ENCODE measurements around the gene GRIA2.

GRIA2 gene

GRCh38 chr4:157270108-157270507 lies 49.6 kb downstream of the GRIA2 start:
- DNase-seq: no peak

DNA sequence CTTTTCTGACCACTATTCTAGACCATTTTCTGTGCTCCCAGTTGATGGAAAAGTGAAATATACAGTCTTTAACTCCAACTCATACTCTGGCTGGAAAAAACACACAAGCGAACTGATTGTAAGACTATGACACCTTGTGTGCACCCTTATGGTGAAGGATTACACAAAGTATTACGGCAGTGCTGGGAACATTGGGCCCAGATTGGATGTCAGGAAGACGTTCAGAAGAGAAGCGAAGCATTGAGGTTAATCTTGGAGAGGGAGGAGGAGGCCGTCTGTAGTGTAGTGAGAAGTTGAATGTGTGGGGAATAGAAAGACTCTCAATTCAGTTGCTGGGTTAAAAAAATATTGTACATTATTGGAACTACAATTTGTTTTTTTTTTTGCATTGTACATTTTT lies 50.0 kb downstream of the GRIA2 start:
- no peak for DNase-seq

DNA sequence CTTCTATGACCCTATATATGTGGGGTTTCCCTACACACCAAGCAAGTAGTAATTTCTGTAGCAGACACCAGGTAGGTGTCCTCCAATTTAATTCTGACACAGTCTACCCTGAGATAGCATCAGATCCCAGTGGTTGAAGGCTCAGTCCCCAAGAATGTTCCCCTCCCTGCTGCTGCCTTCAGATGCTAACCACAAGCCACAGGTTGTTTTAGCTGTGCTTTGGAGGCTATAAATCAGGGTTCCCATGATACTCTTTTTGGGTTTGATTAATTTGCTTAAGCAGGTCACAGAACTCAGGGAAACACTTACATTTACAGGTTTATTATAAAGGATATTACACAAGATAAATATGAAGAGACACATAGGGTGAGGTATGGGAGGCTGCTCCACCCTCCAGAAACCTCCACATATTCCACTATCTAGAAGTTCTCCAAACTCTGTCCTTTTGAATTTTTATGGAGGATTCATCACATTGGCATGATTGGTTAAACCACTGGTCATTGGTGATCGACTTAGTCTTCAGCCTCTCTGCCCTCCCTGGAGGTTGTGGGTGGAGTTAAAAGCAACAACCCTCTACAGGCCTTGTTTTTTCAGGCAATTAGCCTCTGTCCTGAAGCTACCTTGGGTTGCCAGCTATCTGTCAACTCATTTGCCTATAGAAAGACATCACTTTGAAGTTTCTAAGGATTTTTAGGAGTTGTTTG lies 50.8 kb downstream of the GRIA2 start:
- no peak for DNase-seq

DNA sequence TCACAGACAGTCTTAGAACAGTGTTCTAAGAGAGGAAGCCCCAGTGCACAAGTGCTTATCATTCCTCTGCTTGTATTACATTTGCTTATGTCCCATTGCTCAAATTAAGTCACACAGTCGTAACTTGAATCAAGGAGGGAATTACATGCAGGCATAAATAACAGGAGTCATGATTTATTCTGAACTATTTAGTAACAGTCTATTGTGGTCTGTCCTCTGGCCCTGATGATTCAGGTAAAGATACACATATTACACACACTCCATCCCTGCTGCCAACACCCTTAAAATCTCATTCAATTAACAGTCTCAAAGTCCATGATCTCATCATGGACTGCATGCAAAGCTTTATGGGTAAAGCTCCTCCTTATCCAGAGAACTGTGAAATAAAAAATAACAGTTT lies 60.1 kb downstream of the GRIA2 start:
- DNase-seq: no peak

- DNase-seq: no peak
Measured at GRCh38 chr4:157282019-157282418, 61.5 kb downstream of the GRIA2 start.

DNA sequence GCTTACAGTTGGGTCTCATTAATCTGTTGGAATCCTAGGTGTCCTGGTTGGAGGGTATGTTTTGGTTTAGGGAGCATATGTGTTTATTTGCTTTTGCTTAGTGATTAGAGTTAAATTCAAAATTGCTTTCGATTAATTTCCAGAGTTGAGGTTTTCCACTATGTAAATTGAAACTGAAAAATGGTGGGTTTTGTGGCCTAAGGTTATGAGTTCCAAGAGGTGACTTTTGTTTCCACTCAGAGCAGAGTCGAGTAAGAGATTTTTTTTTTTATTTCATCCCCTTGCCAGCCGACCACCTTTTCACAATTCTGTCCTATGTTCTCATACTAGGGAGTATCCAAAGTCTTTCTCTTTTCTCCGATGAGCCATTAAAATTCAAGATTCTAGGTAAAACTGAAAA lies 66.9 kb downstream of the GRIA2 start:
- no peak for DNase-seq

DNA sequence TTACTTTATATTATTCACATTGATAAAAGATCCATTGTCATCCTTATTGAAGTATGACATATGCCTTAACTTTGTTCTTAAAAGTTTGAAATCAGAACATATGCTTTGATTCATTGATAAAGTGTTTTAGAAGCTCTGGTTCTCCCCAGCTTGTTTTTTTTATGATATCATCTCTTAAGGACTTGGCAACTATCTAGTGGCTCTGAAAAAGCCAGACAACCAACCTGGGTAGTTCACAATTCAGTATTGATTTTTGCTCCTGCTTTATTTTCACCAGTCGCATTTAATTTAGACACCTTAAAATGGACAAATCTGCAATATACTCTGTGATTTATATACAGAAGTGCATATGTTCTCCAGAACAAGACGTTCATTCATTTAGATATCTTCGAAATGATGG lies 70.1 kb downstream of the GRIA2 start:
- no peak for DNase-seq

- no peak for DNase-seq
Measured at GRCh38 chr4:157291071-157291470, 70.5 kb downstream of the GRIA2 start.

GRCh38 chr4:157293673-157294072 lies 73.1 kb downstream of the GRIA2 start:
- DNase-seq: no peak

GRCh38 chr4:157294575-157294974 lies 74.0 kb downstream of the GRIA2 start:
- DNase-seq: no peak

GRCh38 chr4:157300701-157301100 lies 80.2 kb downstream of the GRIA2 start:
- DNase-seq: no peak

DNA sequence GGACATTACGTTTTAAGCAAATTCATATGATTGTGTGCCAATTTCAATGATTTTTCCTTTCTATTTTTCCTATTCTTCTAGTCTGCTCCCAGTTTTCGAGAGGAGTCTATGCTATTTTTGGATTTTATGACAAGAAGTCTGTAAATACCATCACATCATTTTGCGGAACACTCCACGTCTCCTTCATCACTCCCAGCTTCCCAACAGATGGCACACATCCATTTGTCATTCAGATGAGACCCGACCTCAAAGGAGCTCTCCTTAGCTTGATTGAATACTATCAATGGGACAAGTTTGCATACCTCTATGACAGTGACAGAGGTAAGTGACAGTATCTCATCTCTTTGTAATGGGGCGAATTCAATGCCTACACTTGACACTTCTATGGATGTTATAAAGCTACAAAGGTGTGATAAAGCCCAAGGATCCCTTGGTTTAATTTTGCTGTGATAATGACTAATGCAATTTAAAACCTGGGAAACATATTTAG lies 83.0 kb downstream of the GRIA2 start:
- no peak for DNase-seq

DNA sequence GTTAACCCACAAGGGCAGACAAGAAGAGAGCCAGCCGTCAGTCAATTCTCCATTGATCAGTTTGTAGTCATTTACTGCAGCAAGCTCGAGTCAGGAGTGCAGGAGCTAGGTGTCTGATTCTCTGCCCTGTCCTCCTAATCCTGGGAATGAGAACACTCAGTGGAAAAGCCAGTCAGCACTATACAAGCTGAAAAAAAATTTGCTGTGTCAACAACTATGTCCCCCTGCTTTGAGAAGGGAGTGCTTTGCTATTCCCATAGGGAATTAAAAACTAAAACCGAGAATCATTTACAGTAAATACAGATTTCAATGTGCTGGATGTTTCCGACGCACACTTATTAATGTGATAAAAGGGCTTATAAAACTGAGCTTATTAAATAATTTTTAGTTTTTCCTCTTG lies 84.2 kb downstream of the GRIA2 start:
- no peak for DNase-seq

DNA sequence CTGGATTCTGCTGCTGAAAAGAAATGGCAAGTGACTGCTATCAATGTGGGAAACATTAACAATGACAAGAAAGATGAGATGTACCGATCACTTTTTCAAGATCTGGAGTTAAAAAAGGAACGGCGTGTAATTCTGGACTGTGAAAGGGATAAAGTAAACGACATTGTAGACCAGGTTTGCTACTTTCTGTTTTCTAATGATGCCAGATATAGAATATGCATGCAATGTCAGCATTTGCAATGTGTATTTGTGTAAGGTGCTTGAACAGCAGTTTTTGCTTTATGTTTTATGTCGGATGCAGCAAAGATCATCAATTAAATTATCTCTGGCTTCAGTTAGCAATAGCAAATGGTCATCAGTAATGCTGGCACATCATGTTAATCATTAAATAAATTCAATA lies 92.2 kb downstream of the GRIA2 start:
- DNase-seq: no peak

GRCh38 chr4:157314906-157315305 lies 94.4 kb downstream of the GRIA2 start:
- no peak for DNase-seq

DNA sequence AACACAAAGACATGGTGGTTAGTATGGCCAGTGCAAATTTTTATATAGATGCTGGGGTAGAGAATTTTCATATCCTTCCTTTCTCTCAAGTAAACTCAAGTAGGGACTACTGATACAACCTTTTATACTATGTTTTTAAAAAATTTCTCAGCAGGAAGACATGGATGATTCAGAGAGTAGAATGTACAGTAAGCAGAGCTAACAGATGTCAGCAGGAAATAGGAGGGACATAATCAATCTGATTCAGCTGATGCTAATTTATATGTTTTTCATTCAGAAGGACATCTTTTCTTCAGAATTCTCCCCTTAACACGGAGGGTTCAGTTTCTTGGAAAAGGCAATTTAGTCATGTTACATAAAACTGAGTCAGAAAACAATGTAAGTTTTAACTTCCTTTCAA lies 95.4 kb downstream of the GRIA2 start:
- DNase-seq: no peak

- DNase-seq: no peak
Measured at GRCh38 chr4:157320092-157320491, 99.6 kb downstream of the GRIA2 start.

DNA sequence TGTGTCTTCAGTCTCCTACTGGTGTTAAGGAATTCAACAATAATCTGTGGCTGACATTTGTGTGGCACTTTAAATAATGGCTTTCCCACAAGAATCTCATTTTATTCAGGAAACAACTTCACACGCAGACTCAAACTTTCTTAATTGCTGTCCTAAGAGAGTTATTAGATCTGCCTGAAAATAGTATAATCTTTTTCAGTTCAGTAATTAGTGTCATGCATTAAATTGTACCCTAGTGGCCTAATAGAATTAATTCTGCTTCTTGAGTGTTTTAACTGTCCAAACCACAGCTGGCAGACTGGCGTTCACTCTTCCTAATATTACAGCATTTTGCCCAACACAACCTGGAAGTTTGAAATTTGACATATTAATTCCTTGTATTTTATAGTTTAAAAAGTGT lies 107.1 kb downstream of the GRIA2 start:
- DNase-seq: no peak

DNA sequence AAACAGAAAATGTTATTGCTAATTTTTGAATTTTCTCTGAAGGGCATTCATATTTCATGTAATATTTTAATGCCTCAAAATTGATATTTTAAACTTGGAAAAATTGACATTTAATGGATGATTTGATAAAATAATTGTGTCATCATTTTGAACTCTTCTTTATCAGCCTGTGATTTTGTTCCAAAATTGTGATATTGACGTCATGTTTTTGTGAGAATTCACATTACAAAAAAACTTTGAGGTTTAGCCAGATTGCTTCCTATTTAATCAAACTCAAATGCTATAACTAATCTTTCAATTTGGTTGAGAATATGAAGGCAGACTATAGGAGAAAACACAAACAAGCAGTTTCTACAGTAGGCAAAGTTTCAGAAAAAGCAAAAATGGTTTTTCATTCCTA lies 137.4 kb downstream of the GRIA2 start:
- DNase-seq: no peak

GRCh38 chr4:157358439-157358838 lies 137.9 kb downstream of the GRIA2 start:
- DNase-seq: no peak

DNA sequence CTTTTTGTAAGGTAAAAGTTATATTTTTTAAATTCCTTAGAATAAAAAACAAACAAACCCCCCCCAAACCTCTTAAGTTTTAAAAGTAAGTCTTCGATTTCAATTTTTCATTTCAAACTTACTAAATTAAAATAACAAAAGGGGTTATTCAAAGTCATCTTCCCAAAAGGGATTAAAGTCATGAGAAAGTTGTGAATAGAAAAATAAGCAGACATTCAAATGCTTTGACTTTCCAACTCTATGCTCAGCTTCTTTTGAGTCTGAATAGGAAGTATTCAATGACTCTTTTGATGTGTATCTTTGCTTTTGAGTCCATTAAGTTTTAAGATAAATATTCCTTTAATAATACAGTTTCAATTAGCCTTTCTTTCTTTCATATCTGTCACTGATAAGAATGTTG lies 138.3 kb downstream of the GRIA2 start:
- no peak for DNase-seq

- DNase-seq: no peak
Measured at GRCh38 chr4:157363360-157363759, 142.8 kb downstream of the GRIA2 start.

DNA sequence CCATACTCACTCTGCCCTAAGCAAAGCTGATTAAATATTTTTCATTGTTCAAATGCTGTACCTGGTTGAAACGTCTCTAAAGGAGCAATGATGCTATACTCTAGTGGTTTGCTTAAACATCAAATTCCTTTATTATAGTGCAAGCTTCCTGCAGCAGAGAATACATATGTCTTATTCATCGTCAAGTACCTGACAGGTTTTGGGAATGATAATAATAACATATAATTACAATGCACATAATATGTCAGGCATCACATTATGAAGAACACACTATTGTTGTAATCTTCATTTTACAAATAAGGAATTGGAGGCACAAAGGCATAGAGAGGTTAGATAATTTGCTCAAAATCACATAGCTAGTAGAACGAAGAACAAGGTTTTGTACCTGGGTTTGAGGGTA lies 151.6 kb downstream of the GRIA2 start:
- no peak for DNase-seq

- no peak for DNase-seq
Measured at GRCh38 chr4:157372567-157372966, 152.0 kb downstream of the GRIA2 start.

DNA sequence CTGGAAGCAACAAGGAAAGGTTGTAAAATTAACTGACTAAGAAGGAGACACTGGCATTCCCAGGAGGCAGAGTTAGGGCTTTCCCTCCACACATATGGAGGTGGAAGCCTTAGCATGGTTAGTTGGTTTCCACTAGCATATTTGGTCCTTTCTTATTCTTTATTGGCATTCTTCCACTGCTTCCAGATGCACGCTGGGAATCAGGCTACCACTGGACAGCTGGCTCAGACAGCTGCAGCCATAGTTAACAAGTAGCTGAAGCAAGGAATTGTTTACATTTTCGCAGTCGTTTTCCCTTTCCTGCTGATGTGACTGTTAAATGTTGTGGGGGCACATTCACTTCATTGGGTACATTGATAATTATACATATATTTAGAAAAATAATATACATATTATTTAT lies 169.2 kb downstream of the GRIA2 start:
- DNase-seq: no peak
